Heart left ventricle (tissue), 13 donors: ENCODE measurements around the gene LRRC28.

Experiments
- CTCF ChIP-seq, 12 donors: fragments of 200-600 bp; sonication (generic) in 4 of 12; IDR thresholded peaks; one replicate each; pipeline versions ENCODE4 v1.5.0 to v1.8.0; 2018 to 2022; ENCODE audit warnings: antibody characterized with exemption in 12 of 12, mild to moderate bottlenecking in 5 of 12
- POLR2A ChIP-seq, 2 donors: fragments of 450-650 bp; IDR thresholded peaks; one replicate each; pipeline ENCODE4 v1.6.1; 2017; ENCODE audit warnings: antibody characterized with exemption in 2 of 2, mild to moderate bottlenecking in 2 of 2, moderate library complexity in 2 of 2
- donor health status: ischemic (EF 13 %, LVEDD 7.1; RV severe dilation, severe dysfunction).
- donor health status: DM: no; HTN: yes; CAD: no.
- donor health status: DM: no; HTN: no; CAD: no.
- donor health status: ischemic (EF 25% LVEDD 6.9; RV normal size, moderate dysfunction).
- donor health status: ischemic (EF 25% LVEDD 5.7; RV mildly dilated, moderate dysfunction).
- donor health status: ischemic (EF 35%, LVEDD 5.7; RV mildly dilated, moderate dysfunction).
- donor health status: nonischemic (EF 11% LVEDD 7.7; RV severe dilation, severe dysfunction).
- donor health status: DM: yes; HTN: yes; CAD: no.
- donor health status: PGD.
- donor health status: ischemic (EF 29% LVEDD 5.4; RV normal size, mild dysfunction).
- donor health status: nonischemic (EF 23%, LVEDD 6.1; RV moderate dilation, normal function).

DNA sequence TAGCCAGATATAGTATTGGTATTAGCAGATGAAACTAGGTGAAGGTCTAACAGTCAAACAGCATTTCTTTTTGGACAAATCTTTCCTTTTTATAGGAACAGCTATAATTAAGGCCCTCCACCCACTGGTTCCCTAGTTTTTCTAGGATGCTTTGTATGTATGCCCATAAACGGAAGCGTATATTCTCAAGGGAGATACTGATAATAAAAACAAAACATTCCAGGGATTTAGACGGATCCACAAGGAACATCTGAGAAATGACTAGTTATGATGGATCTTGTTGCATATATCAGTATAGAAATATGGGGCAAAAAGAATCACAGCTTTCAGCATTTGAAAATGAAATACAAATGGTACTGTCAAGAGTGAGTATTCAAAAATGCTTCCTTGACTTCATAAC lies 22.5 kb downstream of the LRRC28 start:
- TF ChIP-seq CTCF (IDR thresholded peaks at IDR 0.05) (no peak), POLR2A (IDR thresholded peaks at IDR 0.05) (no peak)
